SK-N-SH (cell line): ENCODE measurements around the gene ZNF605. TPM values are rescaled to one million over a fixed set of nuclear protein-coding genes. Genes with fewer than 3 reads are reported as not detected.

Experiments
- polyA plus RNA-seq, 3 experiments: library from polyadenylated mRNA; depleted of rRNA; stranded (reverse); fragments of >200 nt; gene quantifications; 2 replicates each; pipeline ENCODE4 v1.2.3, GENCODE V29; 2012
- small RNA-seq, 7 experiments: library from RNA; depleted of rRNA; stranded (forward); fragments of <200 nt; gene quantifications; one replicate each; pipeline ENCODE3, GENCODE V24; 2012

The ZNF605 gene
- polyA plus RNA-seq, 1 of the 3 experiments (the other 2 are of a cell fraction) = 4.0 TPM

Small RNA genes within 50 kb of the gene (small RNA-seq; reads per million reads assigned to genes)
- gene RNU4ATAC12P = 0 to 0.21 (median 0) reads per million in 7 experiments

Other genes starting within 250 kb of the ZNF605 start
- gene PGAM5, start 245.5 kb downstream of the ZNF605 start, polyA plus RNA-seq (2012; rRNA removed) = 19.9 and 22.5 TPM in 2 replicates
- 55.1 and 85.2 TPM in 2 replicates for gene ANKLE2, start 194.5 kb downstream of the ZNF605 start, polyA plus RNA-seq (2012; rRNA removed)
- gene GOLGA3, start 127.4 kb downstream of the ZNF605 start, polyA plus RNA-seq (2012; rRNA removed) = 16.9 and 18.0 TPM in 2 replicates
- gene CHFR, start 68.7 kb downstream of the ZNF605 start, polyA plus RNA-seq (2012; rRNA removed) = 31.6 and 39.3 TPM in 2 replicates
- gene ZNF26, start 30.1 kb upstream of the ZNF605 start, polyA plus RNA-seq (2012; rRNA removed) = 7.3 and 9.4 TPM in 2 replicates
- gene ZNF84, start 81.2 kb upstream of the ZNF605 start, polyA plus RNA-seq (2012; rRNA removed) = 12.2 and 20.2 TPM in 2 replicates
- 5.1 and 7.9 TPM in 2 replicates for gene ZNF140, start 124.6 kb upstream of the ZNF605 start, polyA plus RNA-seq (2012; rRNA removed)
- gene ZNF891, start 174.0 kb upstream of the ZNF605 start, polyA plus RNA-seq (2012; rRNA removed) = 0.33 and 0.50 TPM in 2 replicates
- 4.0 and 4.5 TPM in 2 replicates for gene ZNF10, start 174.3 kb upstream of the ZNF605 start, polyA plus RNA-seq (2012; rRNA removed)
- gene ZNF268, start 225.2 kb upstream of the ZNF605 start, polyA plus RNA-seq (2012; rRNA removed) = 5.2 and 5.5 TPM in 2 replicates